ENCODE results near the gene ARL13B.
"Not testable (repeated sequence)": the region's sequence is repeated elsewhere in the genome, so short reads cannot be mapped to it uniquely, and the experiment has no call there.

ARL13B gene

GRCh38 chr3:94001827-94002495, 22.0 kb downstream of the ARL13B start:
- no peak for DNase-seq

GRCh38 chr3:94004301-94004910, 24.5 kb downstream of the ARL13B start:
- no peak for DNase-seq

GRCh38 chr3:94008253-94008652, 28.3 kb downstream of the ARL13B start:
- no peak for DNase-seq

- no peak for DNase-seq
Observed at GRCh38 chr3:94009608-94010007, 29.7 kb downstream of the ARL13B start.

- DNase-seq = no peak
Observed at GRCh38 chr3:94011233-94011711, 31.3 kb downstream of the ARL13B start.

- DNase-seq = no peak
Observed at GRCh38 chr3:94012185-94012584, 32.2 kb downstream of the ARL13B start.

- DNase-seq = no peak
Observed at GRCh38 chr3:94015025-94015424, 35.1 kb downstream of the ARL13B start.

GRCh38 chr3:94019659-94020058, 39.7 kb downstream of the ARL13B start:
- no peak for DNase-seq

GRCh38 chr3:94020293-94020692, 40.3 kb downstream of the ARL13B start:
- DNase-seq = no peak

GRCh38 chr3:94024385-94024784, 44.4 kb downstream of the ARL13B start:
- no peak for DNase-seq

GRCh38 chr3:94026623-94027022, 46.7 kb downstream of the ARL13B start:
- no peak for DNase-seq

GRCh38 chr3:94028093-94028837, 48.3 kb downstream of the ARL13B start, which contains the start of gene STX19:
STX19 (minus strand) TSS chr3:94028597; CDS start chr3:94015269, 13,328 bp downstream.
- DNase-seq = no peak

GRCh38 chr3:94036909-94037507, 57.1 kb downstream of the ARL13B start:
- no peak for DNase-seq

- DNase-seq = no peak
Observed at GRCh38 chr3:94043285-94043684, 63.3 kb downstream of the ARL13B start.

- DNase-seq = not testable (repeated sequence)
Observed at GRCh38 chr3:94044100-94044936, 64.4 kb downstream of the ARL13B start.

GRCh38 chr3:94046533-94046932, 66.6 kb downstream of the ARL13B start:
- no peak for DNase-seq

- DNase-seq = no peak
Observed at GRCh38 chr3:94049267-94049666, 69.3 kb downstream of the ARL13B start.

- no peak for DNase-seq
Observed at GRCh38 chr3:94050546-94050945, 70.6 kb downstream of the ARL13B start.

GRCh38 chr3:94061297-94061696, 81.3 kb downstream of the ARL13B start:
- no peak for DNase-seq

GRCh38 chr3:94062513-94063404, 82.8 kb downstream of the ARL13B start, which contains the start of the genes DHFR2 and NSUN3:
DHFR2 (minus strand) TSS chr3:94062916; CDS start chr3:94061511, 1,405 bp downstream.
NSUN3 (plus strand) TSS chr3:94063061; CDS start chr3:94063127, 66 bp downstream.
- DNase-seq = peak; percentile 83

- DNase-seq = peak; percentile 27
Observed at GRCh38 chr3:94063496-94064119, 83.7 kb downstream of the ARL13B start.

Measured in stimulated activated CD8-positive, alpha-beta memory T cell treated with anti-CD3 and anti-CD28 coated beads, Interleukin-4, amount 100 ng/mL, for 48 hours (primary cell).